Astrocyte of the cerebellum (primary cell): ENCODE results near the gene AHCY.

Experiments used
- DNase-seq: peaks from one replicate; pipeline ENCODE4 v3.0.0-alpha.2; 2011; ENCODE audit warnings: low read depth
- H3K4me3 ChIP-seq: 2 replicates; pipeline ENCODE4 v1.5.1; 2011; ENCODE audit warnings: mild to moderate bottlenecking, low read depth, low read length, moderate library complexity
- in situ Hi-C: cut with HindIII; loops from 2 replicates; pipeline ENCODE4 v1.10.0; 2017; ENCODE audit warnings: low sequenced_read_pairs
- TF ChIP-seq, protein P1 (sequence below): IDR thresholded peaks from 2 replicates; pipeline ENCODE4 v1.5.1; 2012; ENCODE audit warnings: low read length, low read depth, moderate library complexity, mild to moderate bottlenecking; ENCODE audit errors: missing control alignments

The AHCY gene

DNA sequence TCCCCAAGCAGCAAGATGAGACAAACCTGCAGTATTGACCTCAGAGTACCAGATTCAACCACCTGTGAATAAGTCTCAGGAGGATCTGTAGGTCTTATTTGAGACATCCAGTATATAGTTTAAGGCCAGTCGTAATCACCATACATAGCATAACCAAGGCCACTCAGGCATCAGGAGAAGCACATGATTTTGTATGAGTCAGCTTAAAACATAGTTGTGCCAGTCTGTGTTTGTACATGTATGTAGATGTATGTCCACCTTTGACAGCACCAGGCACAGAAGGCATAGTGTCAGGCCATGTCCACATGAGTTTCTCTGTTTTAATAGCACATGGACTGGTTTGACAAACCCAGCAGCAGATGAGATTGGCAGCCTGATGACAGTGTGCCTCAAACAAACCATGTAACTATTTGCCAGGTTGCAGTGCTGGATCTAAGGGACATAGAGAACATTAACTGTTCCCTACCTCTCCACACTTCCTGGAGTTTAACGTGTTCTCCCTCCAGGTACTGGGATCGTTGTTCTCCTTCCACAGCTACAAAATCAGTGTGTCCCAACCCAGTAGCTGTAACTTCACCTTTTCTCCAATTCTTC is 70.6 kb downstream of the AHCY start:
- no peak for DNase-seq
- in situ Hi-C loops, result no loop called here
- TF ChIP-seq, protein P1, sequence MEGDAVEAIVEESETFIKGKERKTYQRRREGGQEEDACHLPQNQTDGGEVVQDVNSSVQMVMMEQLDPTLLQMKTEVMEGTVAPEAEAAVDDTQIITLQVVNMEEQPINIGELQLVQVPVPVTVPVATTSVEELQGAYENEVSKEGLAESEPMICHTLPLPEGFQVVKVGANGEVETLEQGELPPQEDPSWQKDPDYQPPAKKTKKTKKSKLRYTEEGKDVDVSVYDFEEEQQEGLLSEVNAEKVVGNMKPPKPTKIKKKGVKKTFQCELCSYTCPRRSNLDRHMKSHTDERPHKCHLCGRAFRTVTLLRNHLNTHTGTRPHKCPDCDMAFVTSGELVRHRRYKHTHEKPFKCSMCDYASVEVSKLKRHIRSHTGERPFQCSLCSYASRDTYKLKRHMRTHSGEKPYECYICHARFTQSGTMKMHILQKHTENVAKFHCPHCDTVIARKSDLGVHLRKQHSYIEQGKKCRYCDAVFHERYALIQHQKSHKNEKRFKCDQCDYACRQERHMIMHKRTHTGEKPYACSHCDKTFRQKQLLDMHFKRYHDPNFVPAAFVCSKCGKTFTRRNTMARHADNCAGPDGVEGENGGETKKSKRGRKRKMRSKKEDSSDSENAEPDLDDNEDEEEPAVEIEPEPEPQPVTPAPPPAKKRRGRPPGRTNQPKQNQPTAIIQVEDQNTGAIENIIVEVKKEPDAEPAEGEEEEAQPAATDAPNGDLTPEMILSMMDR, result no peak

DNA sequence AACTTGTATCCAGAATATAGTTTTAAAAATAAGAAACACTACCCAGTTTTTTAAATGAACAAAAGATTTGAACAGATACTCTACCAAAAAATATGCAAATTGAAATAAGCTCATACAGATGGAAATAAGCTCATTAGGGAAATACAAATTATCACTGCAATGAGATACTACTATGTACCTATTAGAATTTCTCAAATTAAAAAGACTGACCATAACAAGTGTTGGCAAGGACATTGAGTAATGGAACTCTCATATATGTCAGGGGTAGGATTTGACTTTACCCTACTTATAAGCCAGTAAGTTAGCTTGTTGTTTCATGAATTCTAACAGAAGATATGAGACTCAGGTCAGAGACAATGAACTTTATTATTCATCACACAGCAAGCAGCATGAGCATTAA is 71.5 kb downstream of the AHCY start:
- no peak for DNase-seq
- H3K4me3 ChIP-seq, result no peak overlapping the region
- in situ Hi-C loops, result no loop called here
- TF ChIP-seq, protein P1, result no peak

More for the DNA sequence above, 70.6 kb downstream of the AHCY start:
- no peak overlapping the region for H3K4me3 ChIP-seq
